HG03575 (cell line): ENCODE data around the gene GCNT3.
"Not testable (repeated sequence)": the region's sequence is repeated elsewhere in the genome, so short reads cannot be mapped to it uniquely, and the experiment has no call there.

ENCODE experiments used
- ATAC-seq: cut with Tn5 transposase; IDR thresholded peaks from one replicate; pipeline ENCODE4 v1.9.1; 2021; ENCODE audit not compliant: unreplicated experiment, insufficient number of reproducible peaks, low FRiP score; ENCODE audit errors: extremely low read depth

Gene GCNT3

GRCh38 chr15:59609730-59610712 lies 1.6 kb upstream of the GCNT3 start:
- no peak for ATAC-seq

- ATAC-seq: no peak
Observed at GRCh38 chr15:59614153-59614552, 2.6 kb downstream of the GCNT3 start.

- no peak for ATAC-seq
Observed at GRCh38 chr15:59615661-59616060, 4.1 kb downstream of the GCNT3 start.

GRCh38 chr15:59616379-59616778 lies 4.8 kb downstream of the GCNT3 start:
- no peak for ATAC-seq

GRCh38 chr15:59618406-59618805 lies 6.8 kb downstream of the GCNT3 start:
- no peak for ATAC-seq

- ATAC-seq: no peak
Observed at GRCh38 chr15:59622289-59622688, 10.7 kb downstream of the GCNT3 start.

GRCh38 chr15:59632714-59633113 lies 21.1 kb downstream of the GCNT3 start:
- ATAC-seq: no peak

- no peak for ATAC-seq
Observed at GRCh38 chr15:59636184-59636583, 24.6 kb downstream of the GCNT3 start.

GRCh38 chr15:59637507-59637906 lies 25.9 kb downstream of the GCNT3 start:
- not testable (repeated sequence) for ATAC-seq

GRCh38 chr15:59642351-59642750 lies 30.8 kb downstream of the GCNT3 start:
- ATAC-seq: no peak

GRCh38 chr15:59644756-59645155 lies 33.2 kb downstream of the GCNT3 start:
- no peak for ATAC-seq

- ATAC-seq: not testable (repeated sequence)
Observed at GRCh38 chr15:59645812-59646211, 34.2 kb downstream of the GCNT3 start.

GRCh38 chr15:59646277-59646676 lies 34.7 kb downstream of the GCNT3 start:
- no peak for ATAC-seq

GRCh38 chr15:59647085-59647484 lies 35.5 kb downstream of the GCNT3 start:
- ATAC-seq: no peak

- no peak for ATAC-seq
Observed at GRCh38 chr15:59649603-59650002, 38.0 kb downstream of the GCNT3 start.

- ATAC-seq: no peak
Observed at GRCh38 chr15:59654046-59654445, 42.5 kb downstream of the GCNT3 start.

- ATAC-seq: peak; percentile 62
Observed at GRCh38 chr15:59656897-59657634, 45.5 kb downstream of the GCNT3 start, which contains the start of gene GTF2A2. Gene GTF2A2, minus strand, starts transcription at chr15:59657515. Its CDS starts 5,238 bp downstream, at chr15:59652277.

- no peak for ATAC-seq
Observed at GRCh38 chr15:59657635-59658125, 46.1 kb downstream of the GCNT3 start.

GRCh38 chr15:59659366-59659765 lies 47.8 kb downstream of the GCNT3 start:
- no peak for ATAC-seq

GRCh38 chr15:59662260-59662659 lies 50.7 kb downstream of the GCNT3 start:
- no peak for ATAC-seq
